Urinary bladder (tissue), 4 donors: ENCODE measurements around the gene B3GNT5. TPM values are rescaled to one million over a fixed set of nuclear protein-coding genes. Genes with fewer than 3 reads are reported as not detected.
"Not testable (repeated sequence)": the region's sequence is repeated elsewhere in the genome, so short reads cannot be mapped to it uniquely, and the experiment has no call there.

Experiments
- DNase-seq: peaks from one replicate; pipeline ENCODE4 v3.0.0-alpha.2; 2015; ENCODE audit errors: extremely low spot score
- H3K27ac ChIP-seq: one replicate; pipeline ENCODE4 v1.5.1; 2013; ENCODE audit warnings: low read depth, mild to moderate bottlenecking, moderate library complexity
- H3K36me3 ChIP-seq: one replicate; pipeline ENCODE4 v1.6.1; 2013; ENCODE audit warnings: mild to moderate bottlenecking, moderate library complexity; ENCODE audit not compliant: insufficient read depth
- H3K4me1 ChIP-seq: one replicate; pipeline ENCODE4 v1.6.1; 2013; ENCODE audit warnings: mild to moderate bottlenecking, moderate library complexity; ENCODE audit not compliant: insufficient read depth
- H3K4me3 ChIP-seq: one replicate; pipeline ENCODE4 v1.5.1; 2013; ENCODE audit warnings: low read depth, low read length
- WGBS: extraction: QIAGEN DNeasy Blood & Tissue Kit; methylation state at CpG from one replicate; pipeline ENCODE4 v1.1.7; 2013; 5-methylcytosine and 5-hydroxymethylcytosine counted together
- polyA plus RNA-seq: library from polyadenylated mRNA; stranded (reverse); fragments of 200-250 nt; gene quantifications from one replicate; pipeline ENCODE4 v1.2.3, GENCODE V29; 2013
- total RNA-seq: library from RNA; depleted of rRNA; stranded (reverse); fragments of >200 nt; gene quantifications from one replicate; pipeline ENCODE4 v1.2.3, GENCODE V29; 2014
- donor health status: healthy with polysubstance abuse.
- donor health status: healthy.

B3GNT5 gene
- total and polyA plus RNA-seq, 2 donors = 4.3 to 18.3 TPM

GRCh38 chr3:183218826-183219225, 34.2 kb upstream of the B3GNT5 start:
- 90% methylated on average over 2 of the region's 2 CpGs for WGBS
- Histone ChIP-seq H3K4me1 (no peaks in the 10 kb centered on the region), H3K4me3 (no peak overlapping the region), H3K27ac (no peak overlapping the region), H3K36me3 (no peaks in the 10 kb centered on the region)
- no peak for DNase-seq

- Histone ChIP-seq H3K36me3 (no peaks in the 10 kb centered on the region), H3K4me3 (no peak overlapping the region), H3K27ac (no peak overlapping the region), H3K4me1 (no peaks in the 10 kb centered on the region)
- 55% methylated on average over 5 of the region's 5 CpGs for WGBS
- DNase-seq = no peak
These were observed 32.2 kb upstream of the B3GNT5 start for GRCh38 chr3:183220828-183221227.

GRCh38 chr3:183222631-183223235, 30.3 kb upstream of the B3GNT5 start:
- Histone ChIP-seq H3K4me3 (no peak overlapping the region), H3K4me1 (no peaks in the 10 kb centered on the region), H3K27ac (no peak overlapping the region), H3K36me3 (no peaks in the 10 kb centered on the region)
- WGBS = 94% methylated on average over 3 of the region's 3 CpGs
- DNase-seq = no peak

- no peak overlapping the region for H3K27ac ChIP-seq
- H3K36me3 ChIP-seq = no peaks in the 10 kb centered on the region
- DNase-seq = no peak
- H3K4me3 ChIP-seq = no peak overlapping the region
- no peaks in the 10 kb centered on the region for H3K4me1 ChIP-seq
- 80% methylated on average over 11 of the region's 11 CpGs for WGBS
These were observed 28.7 kb upstream of the B3GNT5 start for GRCh38 chr3:183224180-183224970.

GRCh38 chr3:183226333-183226890, 26.6 kb upstream of the B3GNT5 start:
- 85% methylated on average over 9 of the region's 9 CpGs for WGBS
- no peaks in the 10 kb centered on the region for H3K36me3 ChIP-seq
- no peak for DNase-seq
- no peak overlapping the region for H3K4me3 ChIP-seq
- no peak overlapping the region for H3K27ac ChIP-seq
- H3K4me1 ChIP-seq = no peaks in the 10 kb centered on the region

GRCh38 chr3:183227586-183227985, 25.5 kb upstream of the B3GNT5 start:
- H3K4me1 ChIP-seq = no peaks in the 10 kb centered on the region
- DNase-seq = no peak
- 90% methylated on average over 4 of the region's 4 CpGs for WGBS
- H3K27ac ChIP-seq = no peak overlapping the region
- no peaks in the 10 kb centered on the region for H3K36me3 ChIP-seq
- no peak overlapping the region for H3K4me3 ChIP-seq

GRCh38 chr3:183229178-183229577, 23.9 kb upstream of the B3GNT5 start:
- no peak overlapping the region for H3K4me3 ChIP-seq
- DNase-seq = no peak
- H3K27ac ChIP-seq = no peak overlapping the region
- no peaks in the 10 kb centered on the region for H3K36me3 ChIP-seq
- WGBS = 89% methylated on average over 1 of the region's 1 CpG
- H3K4me1 ChIP-seq = no peaks in the 10 kb centered on the region

GRCh38 chr3:183230251-183230650, 22.8 kb upstream of the B3GNT5 start:
- not testable (repeated sequence) for H3K36me3 ChIP-seq, H3K4me3 ChIP-seq, H3K27ac ChIP-seq, H3K4me1 ChIP-seq, DNase-seq
- 91% methylated on average over 8 of the region's 8 CpGs for WGBS

- Histone ChIP-seq H3K27ac (no peak overlapping the region), H3K36me3 (no peaks in the 10 kb centered on the region), H3K4me1 (no peaks in the 10 kb centered on the region), H3K4me3 (no peak overlapping the region)
- 87% methylated on average over 3 of the region's 3 CpGs for WGBS
- DNase-seq = no peak
These were observed 22.2 kb upstream of the B3GNT5 start for GRCh38 chr3:183230826-183231225.

GRCh38 chr3:183233966-183234365, 19.1 kb upstream of the B3GNT5 start:
- no peaks in the 10 kb centered on the region for H3K4me1 ChIP-seq
- 61% methylated on average over 4 of the region's 4 CpGs for WGBS
- no peak for DNase-seq
- no peak overlapping the region for H3K27ac ChIP-seq
- no peaks in the 10 kb centered on the region for H3K36me3 ChIP-seq
- H3K4me3 ChIP-seq = no peak overlapping the region

GRCh38 chr3:183239046-183239445, 14.0 kb upstream of the B3GNT5 start:
- H3K4me1 ChIP-seq = no peaks in the 10 kb centered on the region
- DNase-seq = no peak
- no peak overlapping the region for H3K27ac ChIP-seq
- WGBS = 42% methylated on average over 5 of the region's 5 CpGs
- H3K4me3 ChIP-seq = no peak overlapping the region
- no peaks in the 10 kb centered on the region for H3K36me3 ChIP-seq

- no peak for DNase-seq
- WGBS = 91% methylated on average over 1 of the region's 1 CpG
These were observed 10.6 kb upstream of the B3GNT5 start for GRCh38 chr3:183242431-183242830.

GRCh38 chr3:183244219-183244618, 8.8 kb upstream of the B3GNT5 start:
- H3K4me1 ChIP-seq = no peaks in the 10 kb centered on the region
- no peak overlapping the region for H3K27ac ChIP-seq
- H3K4me3 ChIP-seq = no peak overlapping the region
- no peak for DNase-seq
- WGBS = 71% methylated on average over 2 of the region's 2 CpGs
- no peaks in the 10 kb centered on the region for H3K36me3 ChIP-seq

More at GRCh38 chr3:183242431-183242830, 10.6 kb upstream of the B3GNT5 start:
- no peaks in the 10 kb centered on the region for H3K36me3 ChIP-seq
- H3K4me1 ChIP-seq = no peaks in the 10 kb centered on the region
- no peak overlapping the region for H3K4me3 ChIP-seq
- no peak overlapping the region for H3K27ac ChIP-seq

- Histone ChIP-seq H3K4me3 (no peak overlapping the region), H3K4me1 (no peaks in the 10 kb centered on the region), H3K36me3 (no peaks in the 10 kb centered on the region), H3K27ac (no peak overlapping the region)
- DNase-seq = no peak
These were observed 8.0 kb upstream of the B3GNT5 start for GRCh38 chr3:183244981-183245476.
